HCT116 (cell line): ENCODE measurements around the gene CDKAL1. TPM values are rescaled to one million over a fixed set of nuclear protein-coding genes. Genes with fewer than 3 reads are reported as not detected.

Source experiments
- ATAC-seq: fragments of 200-7000 bp; cut with Tn5 transposase; 2 replicates; pipeline ENCODE4 v1.9.1; 2020; ENCODE audit warnings: mild to moderate bottlenecking, moderate library complexity
- BruUV-seq: library from RNA; stranded (reverse); fragments of 400-500 nt; replicated peaks from 2 replicates; lab custom pipeline; 2021; lab: Mats Ljungman, UMichigan
- CTCF ChIA-PET: fragments of 300-600 bp; sonication (Branson Sonifier 250); formaldehyde crosslinking; loops from one replicate; lab custom pipeline; 2021; ENCODE audit warnings: antibody characterized with exemption; lab: Charles Lee
- POLR2A ChIA-PET: fragments of 300-600, 350-600 bp; sonication (Branson Sonifier 250); formaldehyde crosslinking; loops from one replicate; lab custom pipeline; 2021; ENCODE audit warnings: antibody characterized with exemption; lab: Charles Lee
- RAD21 ChIA-PET, 2 experiments: fragments of 300-600 bp; sonication (Branson Sonifier 250); formaldehyde crosslinking; loops; one replicate each; lab custom pipeline; 2023; ENCODE audit warnings: low total read pairs in 2 of 2; ENCODE audit not compliant: uncharacterized antibody in 2 of 2, unreplicated experiment in 2 of 2, low non-redundant PET in 1 of 2; lab: Charles Lee
- DNase-seq: peaks from one replicate; pipeline ENCODE4 v3.0.0-alpha.2; 2010; ENCODE audit warnings: low read depth, low spot score
- H2AFZ ChIP-seq: fragments of 200-600 bp; shearing (Covaris generic), sonication (generic); 2 replicates; pipeline ENCODE4 v1.6.1; 2017; ENCODE audit warnings: low read depth, mixed run types, mixed read lengths, antibody characterized with exemption, low read length; ENCODE audit not compliant: poor library complexity, severe bottlenecking
- H3K27ac ChIP-seq: 2 replicates; pipeline ENCODE4 v1.5.1; 2012; ENCODE audit warnings: low read depth, low read length
- H3K27me3 ChIP-seq: fragments of 200-600 bp; sonication (generic); 2 replicates; pipeline ENCODE4 v1.6.1; 2016; ENCODE audit warnings: mixed run types, low read length, mixed read lengths; ENCODE audit not compliant: insufficient read depth
- H3K36me3 ChIP-seq, 2 experiments: fragments of 200-500 bp in 1 of 2; fragments of 200-600 bp in 1 of 2; sonication (Bioruptor generic) in 1 of 2; sonication (generic) in 1 of 2; 2 replicates each; pipeline versions ENCODE4 v1.5.1 to v1.6.1; 2014 to 2016; ENCODE audit warnings: low read length in 2 of 2, inconsistent platforms in 1 of 2, mixed read lengths in 1 of 2, mixed run types in 1 of 2; ENCODE audit not compliant: insufficient read depth in 2 of 2, control insufficient read depth in 1 of 2
- H3K4me1 ChIP-seq, 2 experiments: fragments of 200-600 bp in 1 of 2; sonication (generic) in 1 of 2; 2 replicates each; pipeline versions ENCODE4 v1.5.1 to v1.6.1; 2012 to 2017; ENCODE audit warnings: low read length in 2 of 2, inconsistent platforms in 1 of 2, mild to moderate bottlenecking in 1 of 2, mixed read lengths in 1 of 2, mixed run types in 1 of 2, moderate library complexity in 1 of 2; ENCODE audit not compliant: insufficient read depth in 2 of 2, control insufficient read depth in 1 of 2
- H3K4me2 ChIP-seq: fragments of 200-600 bp; sonication (generic); 2 replicates; pipeline ENCODE4 v1.6.1; 2017; ENCODE audit warnings: mixed run types, low read length, mixed read lengths
- H3K4me3 ChIP-seq, 2 experiments: fragments of 200-600 bp in 1 of 2; sonication (generic) in 1 of 2; replicated peaks in 1 of 2; 2 replicates each; pipeline ENCODE4 v1.5.1; 2011 to 2016; ENCODE audit warnings: low read length in 2 of 2, control low read depth in 1 of 2, low read depth in 1 of 2, mild to moderate bottlenecking in 1 of 2, mixed read lengths in 1 of 2, mixed run types in 1 of 2
- H3K79me2 ChIP-seq: fragments of 200-600 bp; sonication (generic); 2 replicates; pipeline ENCODE4 v1.6.1; 2017; ENCODE audit warnings: mild to moderate bottlenecking, mixed run types, low read length, moderate library complexity, mixed read lengths; ENCODE audit not compliant: insufficient read depth
- H3K9ac ChIP-seq: fragments of 200-600 bp; sonication (generic); 2 replicates; pipeline ENCODE4 v1.6.1; 2016; ENCODE audit warnings: low read length, mixed read lengths
- H3K9me2 ChIP-seq: fragments of 200-600 bp; sonication (generic), shearing (Covaris generic); 2 replicates; pipeline ENCODE4 v1.6.1; 2017; ENCODE audit warnings: mixed run types, mild to moderate bottlenecking, moderate library complexity; ENCODE audit not compliant: insufficient read depth
- H3K9me3 ChIP-seq, 2 experiments: fragments of 200-500 bp in 1 of 2; fragments of 200-600 bp in 1 of 2; sonication (Bioruptor generic) in 1 of 2; sonication (generic) in 1 of 2; 2 replicates each; pipeline ENCODE4 v1.6.1; 2014 to 2017; ENCODE audit warnings: low read length in 2 of 2, mixed read lengths in 2 of 2, inconsistent platforms in 1 of 2, low read depth in 1 of 2, mild to moderate bottlenecking in 1 of 2, mixed run types in 1 of 2, moderate library complexity in 1 of 2; ENCODE audit not compliant: control insufficient read depth in 1 of 2, insufficient read depth in 1 of 2
- H4K20me1 ChIP-seq: fragments of 200-600 bp; sonication (generic), shearing (Covaris generic); 2 replicates; pipeline ENCODE4 v1.6.1; 2017; ENCODE audit warnings: mixed run types, mild to moderate bottlenecking, moderate library complexity; ENCODE audit not compliant: insufficient read depth
- CBX3 ChIP-seq: IDR thresholded peaks from 2 replicates; pipeline ENCODE4 v1.6.1; 2012; ENCODE audit warnings: low read depth
- ELF1 ChIP-seq: IDR thresholded peaks from 2 replicates; pipeline ENCODE4 v1.6.1; 2012; ENCODE audit warnings: low read depth, borderline replicate concordance
- EZH2 ChIP-seq: fragments of 200-600 bp; sonication (generic); IDR thresholded peaks from 2 replicates; pipeline ENCODE4 v1.6.1; 2017; ENCODE audit warnings: antibody characterized with exemption, mixed run types
- JUND ChIP-seq: IDR thresholded peaks from 2 replicates; pipeline ENCODE4 v1.6.1; 2012
- POLR2A ChIP-seq: IDR thresholded peaks from 2 replicates; pipeline ENCODE4 v1.7.0; 2011; ENCODE audit warnings: borderline replicate concordance; ENCODE audit not compliant: insufficient read depth, insufficient read length; ENCODE audit errors: extremely low read depth
- POLR2AphosphoS5 ChIP-seq: IDR thresholded peaks from 2 replicates; pipeline ENCODE4 v1.6.1; 2011; ENCODE audit warnings: mild to moderate bottlenecking, low read depth, low read length, moderate library complexity
- RAD21 ChIP-seq: IDR thresholded peaks from 2 replicates; pipeline ENCODE4 v1.6.1; 2012; ENCODE audit warnings: low read depth, mild to moderate bottlenecking
- REST ChIP-seq: IDR thresholded peaks from 2 replicates; pipeline ENCODE4 v1.6.1; 2012; ENCODE audit warnings: low read depth
- SP1 ChIP-seq: IDR thresholded peaks from 2 replicates; pipeline ENCODE4 v1.6.1; 2012; ENCODE audit warnings: low read depth
- SRF ChIP-seq: IDR thresholded peaks from 2 replicates; pipeline ENCODE4 v1.6.1; 2012; ENCODE audit warnings: low read depth
- TCF7L2 ChIP-seq: IDR thresholded peaks from 2 replicates; pipeline ENCODE4 v1.7.0; 2011; ENCODE audit warnings: borderline replicate concordance, inconsistent platforms; ENCODE audit not compliant: insufficient read depth, insufficient read length; ENCODE audit errors: extremely low read depth
- ZFX ChIP-seq: fragments of 450-650 bp; IDR thresholded peaks from 2 replicates; pipeline ENCODE4 v1.6.1; 2017
- ZNF274 ChIP-seq: fragments of 200-500 bp; sonication (Bioruptor generic); IDR thresholded peaks from 2 replicates; pipeline ENCODE4 v1.6.1; 2014; ENCODE audit warnings: mild to moderate bottlenecking, low read depth, low read length, inconsistent platforms
- intact Hi-C: fragments of 100-400 bp; cut with micrococcal nuclease; formaldehyde crosslinking; loops from 2 replicates; pipeline ENCODE4 v1.10.0; 2022
- total RNA-seq: library from RNA; stranded (reverse); gene quantifications from one replicate; pipeline ENCODE4 v1.2.1, GENCODE V29; 2021; ENCODE audit not compliant: unreplicated experiment
- TF ChIP-seq, protein P1 (sequence below): IDR thresholded peaks from 2 replicates; pipeline ENCODE4 v1.6.1; 2011; ENCODE audit warnings: mild to moderate bottlenecking, low read length, moderate library complexity; ENCODE audit not compliant: insufficient replicate concordance; ENCODE audit errors: extremely low read depth

CDKAL1 gene
- total RNA-seq, 1 experiment from 2014 or later, result 14.9 TPM

GRCh38 chr6:20805021-20805420 is 270.8 kb downstream of the CDKAL1 start:
- RAD21 ChIA-PET, result no interaction called here
- H4K20me1 ChIP-seq, result no peaks in the 10 kb centered on the region
- H3K4me1 ChIP-seq, result peaks cover 2 to 7% of the 10 kb centered on the region in 2 experiments; a peak in 3 of 4 replicates
- DNase-seq (no peak), ATAC-seq (no peak)
- H3K4me2 ChIP-seq, result no peak overlapping the region
- H3K27ac ChIP-seq, result no peak overlapping the region
- no peaks in the 10 kb centered on the region for H3K79me2 ChIP-seq
- H3K9me2 ChIP-seq, result no peaks in the 10 kb centered on the region
- H3K27me3 ChIP-seq, result no peaks in the 10 kb centered on the region
- H2AFZ ChIP-seq, result no peak overlapping the region
- TF ChIP-seq TCF7L2, result no peak
- no peak for TF ChIP-seq ZFX
- no peak for TF ChIP-seq RAD21
- TF ChIP-seq, protein P1, sequence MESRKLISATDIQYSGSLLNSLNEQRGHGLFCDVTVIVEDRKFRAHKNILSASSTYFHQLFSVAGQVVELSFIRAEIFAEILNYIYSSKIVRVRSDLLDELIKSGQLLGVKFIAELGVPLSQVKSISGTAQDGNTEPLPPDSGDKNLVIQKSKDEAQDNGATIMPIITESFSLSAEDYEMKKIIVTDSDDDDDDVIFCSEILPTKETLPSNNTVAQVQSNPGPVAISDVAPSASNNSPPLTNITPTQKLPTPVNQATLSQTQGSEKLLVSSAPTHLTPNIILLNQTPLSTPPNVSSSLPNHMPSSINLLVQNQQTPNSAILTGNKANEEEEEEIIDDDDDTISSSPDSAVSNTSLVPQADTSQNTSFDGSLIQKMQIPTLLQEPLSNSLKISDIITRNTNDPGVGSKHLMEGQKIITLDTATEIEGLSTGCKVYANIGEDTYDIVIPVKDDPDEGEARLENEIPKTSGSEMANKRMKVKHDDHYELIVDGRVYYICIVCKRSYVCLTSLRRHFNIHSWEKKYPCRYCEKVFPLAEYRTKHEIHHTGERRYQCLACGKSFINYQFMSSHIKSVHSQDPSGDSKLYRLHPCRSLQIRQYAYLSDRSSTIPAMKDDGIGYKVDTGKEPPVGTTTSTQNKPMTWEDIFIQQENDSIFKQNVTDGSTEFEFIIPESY, result no peak
- TF ChIP-seq EZH2, result no peak
- no peak for TF ChIP-seq SP1
- no peak for TF ChIP-seq CBX3
- no peak for TF ChIP-seq JUND
- TF ChIP-seq ELF1, result no peak
- TF ChIP-seq SRF, result no peak
- no peaks in the 10 kb centered on the region for H3K9me3 ChIP-seq
- CTCF ChIA-PET, result no interaction called here
- no peaks in the 10 kb centered on the region for H3K36me3 ChIP-seq
- POLR2A ChIA-PET, result no interaction called here
- no TSS peak for BruUV-seq
- H3K9ac ChIP-seq, result no peak overlapping the region
- intact Hi-C loops, result no loop called here
- no peak overlapping the region for H3K4me3 ChIP-seq

DNA sequence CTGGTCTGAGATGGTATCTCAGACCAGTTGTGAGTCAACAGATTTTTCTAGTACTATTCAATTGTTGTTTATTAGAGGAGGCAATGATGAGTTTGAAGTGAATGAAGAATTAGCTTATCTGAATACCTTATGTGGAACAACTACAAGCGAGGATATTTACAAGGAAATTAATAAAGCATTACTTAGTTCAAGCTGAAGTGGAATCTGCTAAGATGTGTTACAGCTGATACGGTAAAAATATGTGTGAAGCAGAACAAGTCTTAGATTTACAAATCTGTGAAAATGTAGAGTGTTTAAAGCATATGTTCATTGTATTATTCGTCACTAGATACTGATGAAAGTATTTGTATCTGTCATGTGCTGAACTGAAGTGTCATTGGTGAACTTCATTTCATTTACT is 272.4 kb downstream of the CDKAL1 start:
- CTCF ChIA-PET, result no interaction called here
- DNase-seq (no peak), ATAC-seq (no peak)
- Histone ChIP-seq H3K27me3 (no peaks in the 10 kb centered on the region), H3K4me3 (no peak overlapping the region), H3K4me1 (peaks cover 18 to 21% of the 10 kb centered on the region in 2 experiments; a peak in 3 of 4 replicates), H4K20me1 (no peaks in the 10 kb centered on the region), H3K9me2 (no peaks in the 10 kb centered on the region), H3K9ac (no peak overlapping the region), H3K36me3 (no peaks in the 10 kb centered on the region), H3K4me2 (no peak overlapping the region), H3K27ac (no peak overlapping the region), H3K9me3 (no peaks in the 10 kb centered on the region), H3K79me2 (no peaks in the 10 kb centered on the region), H2AFZ (no peak overlapping the region)
- TF ChIP-seq SRF (no peak), ZNF274 (no peak), TCF7L2 (no peak), POLR2A (no peak), SP1 (no peak), EZH2 (no peak), REST (no peak), POLR2AphosphoS5 (no peak)
- intact Hi-C loops, result no loop called here
- RAD21 ChIA-PET, result no interaction called here
- BruUV-seq, result no TSS peak
- POLR2A ChIA-PET, result no interaction called here
